ENCODE data around the gene MCHR2.

MCHR2 gene

DNA sequence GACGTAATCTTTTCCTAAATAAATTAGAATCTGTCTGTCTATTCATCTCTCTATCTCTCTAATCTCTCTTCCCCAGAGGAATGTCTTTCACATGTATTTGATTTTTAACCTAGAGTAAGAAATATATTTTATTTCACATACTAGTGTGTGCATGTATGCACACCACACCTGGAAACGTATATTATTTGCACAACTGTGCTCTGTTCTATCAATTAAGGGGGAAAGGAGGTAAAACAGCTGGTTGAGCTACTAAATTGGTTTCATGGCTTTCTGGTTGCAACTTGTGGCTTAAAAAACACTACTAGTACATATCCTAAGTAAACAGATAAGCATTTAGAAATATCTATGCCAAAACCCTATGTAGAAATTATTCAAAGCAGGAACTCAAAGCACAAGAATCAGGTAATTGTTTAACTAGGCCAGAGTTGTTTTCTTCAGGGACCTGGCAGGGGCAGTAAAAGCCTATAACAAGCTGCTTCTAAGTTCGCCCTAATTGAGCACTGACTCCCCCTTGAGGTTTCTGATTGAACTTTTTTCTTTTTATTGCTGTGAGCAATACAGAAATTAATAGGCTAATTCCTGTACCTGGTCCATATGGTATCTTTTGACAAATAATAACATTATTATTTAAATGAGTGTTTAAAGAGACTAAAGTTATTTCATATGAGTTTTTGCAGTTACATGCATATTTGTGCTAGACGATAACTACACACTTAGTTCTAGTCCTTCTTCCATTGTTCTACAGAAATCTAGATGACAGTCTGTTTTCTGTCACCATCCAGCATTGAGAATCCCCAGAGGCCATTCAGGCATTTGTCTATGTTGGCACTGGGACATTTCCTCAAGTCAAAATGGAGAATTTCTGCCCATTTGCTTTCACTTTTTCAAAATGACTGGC, 88.6 kb downstream of the MCHR2 start:
- DNase-seq (ENCODE audit: low read depth) = no peak

DNA sequence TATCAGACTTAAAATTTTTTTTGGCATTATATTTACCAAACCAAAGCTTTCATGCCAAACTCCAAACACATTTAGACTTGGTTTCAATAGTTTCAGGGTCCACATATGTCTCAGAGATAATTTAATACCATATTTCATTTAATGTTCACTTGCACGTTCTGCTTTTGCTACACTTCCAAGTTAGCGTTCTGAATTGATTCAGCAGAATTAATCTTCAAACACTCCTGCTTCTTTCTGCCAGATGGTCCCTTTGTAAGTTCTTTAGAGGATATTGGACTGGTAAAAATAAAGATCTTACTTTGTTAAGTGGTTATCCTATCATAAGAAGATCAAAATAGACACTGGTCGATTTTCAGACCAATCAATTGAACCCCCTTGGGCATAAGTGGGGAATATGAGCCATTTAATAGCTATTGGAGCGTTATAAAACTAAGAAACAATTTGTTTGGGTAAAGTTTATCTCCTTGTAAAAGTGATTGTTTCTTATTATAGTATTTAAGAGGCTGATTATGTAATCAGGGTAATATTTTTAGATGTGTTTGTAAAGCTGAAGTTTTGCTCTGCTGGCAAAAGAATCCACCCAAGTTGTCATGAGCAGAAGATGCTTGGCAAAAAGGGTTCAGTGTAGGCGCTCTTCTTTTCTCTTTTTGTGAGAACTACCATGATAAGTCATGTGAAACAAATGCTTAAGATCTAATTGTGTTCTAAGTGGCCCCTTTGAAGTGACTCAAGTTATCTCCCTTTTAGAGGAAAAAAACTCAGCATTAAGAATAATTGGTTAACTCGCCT, 92.2 kb downstream of the MCHR2 start:
- DNase-seq (ENCODE audit: low read depth) = no peak

DNA sequence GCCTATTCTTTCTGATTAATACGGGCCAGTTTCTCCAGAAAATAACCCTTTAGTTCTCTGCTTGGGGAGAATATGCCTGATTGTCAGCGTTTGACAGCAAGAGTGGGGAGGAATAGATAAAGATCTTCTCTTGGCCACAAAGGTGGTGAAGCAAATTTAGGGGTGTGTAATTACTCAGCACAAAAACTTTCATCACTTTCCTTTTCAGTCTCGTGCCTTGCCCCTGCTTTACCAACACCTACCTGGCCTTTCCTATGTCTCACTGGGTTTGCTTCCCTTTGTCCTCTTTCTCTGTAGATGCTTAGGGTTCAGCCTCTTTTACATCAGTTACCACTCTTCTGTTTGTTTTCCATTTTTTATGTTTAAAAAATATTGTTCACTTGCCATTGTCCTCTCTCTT, 99.2 kb downstream of the MCHR2 start:
- DNase-seq (ENCODE audit: low read depth) = no peak

DNA sequence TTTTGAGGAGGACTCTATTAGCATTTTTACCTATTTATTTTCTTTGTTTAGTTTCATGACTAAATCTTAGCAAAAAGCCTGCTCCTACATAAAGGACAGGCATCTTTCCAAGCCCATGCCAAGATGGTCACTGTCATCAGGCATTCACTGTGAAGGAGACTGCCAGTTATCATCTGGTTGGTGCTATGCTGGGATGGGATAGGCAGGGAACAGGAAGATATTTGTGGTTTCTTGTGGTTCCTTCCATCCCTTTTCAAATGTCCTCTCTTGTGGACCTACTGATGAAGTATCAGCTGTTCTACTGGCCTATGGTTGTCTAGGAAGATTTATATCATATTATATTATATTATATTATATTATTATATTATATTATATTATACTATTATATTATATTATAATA, 107.0 kb downstream of the MCHR2 start:
- no peak for DNase-seq (ENCODE audit: low read depth)

DNA sequence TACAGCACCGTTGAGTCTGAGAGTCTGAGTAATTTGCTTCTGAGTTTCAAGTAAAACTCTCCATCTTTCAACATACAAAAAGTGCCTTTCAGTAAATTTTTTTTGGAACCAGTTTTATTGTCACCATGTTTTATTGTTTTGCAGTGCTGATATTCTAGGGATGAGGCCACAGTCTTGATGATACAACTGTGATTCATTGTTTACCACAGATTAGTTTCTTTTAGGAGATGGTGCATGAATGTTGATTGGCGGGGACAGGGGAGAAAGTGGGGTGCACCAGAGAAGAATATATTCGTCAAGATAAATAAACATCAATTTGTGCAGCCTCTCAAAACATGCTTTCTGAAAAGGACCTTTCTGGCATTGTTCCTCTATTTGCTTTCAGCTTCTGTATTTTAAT, 109.0 kb downstream of the MCHR2 start:
- no peak for DNase-seq (ENCODE audit: low read depth)

DNA sequence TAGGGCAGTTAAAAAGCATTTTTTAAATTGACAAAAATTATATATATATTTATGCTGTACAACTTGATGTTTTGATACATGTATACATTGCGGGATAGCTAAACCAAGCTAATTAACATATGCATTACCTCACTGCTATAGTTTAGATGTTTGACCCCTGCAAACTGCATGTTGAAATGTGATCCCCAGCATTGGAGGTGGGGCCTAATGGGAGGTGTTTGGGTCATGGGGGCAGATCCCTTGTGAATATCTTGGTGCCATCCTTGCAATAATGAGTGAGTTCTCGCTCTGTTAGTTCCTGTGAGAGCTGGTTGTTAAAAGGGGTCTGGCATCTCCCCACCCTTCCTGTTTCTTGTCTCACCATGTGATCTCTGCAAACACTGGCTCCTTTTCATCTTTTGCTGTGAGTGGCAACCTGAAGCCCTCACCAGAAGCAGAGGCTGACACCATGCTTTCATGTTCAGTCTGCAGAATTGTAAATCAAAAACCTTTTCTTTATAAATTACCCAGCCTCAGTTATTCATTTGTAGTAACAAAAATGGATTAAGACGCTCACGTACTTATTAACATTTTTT, 111.8 kb downstream of the MCHR2 start:
- DNase-seq (ENCODE audit: low read depth) = no peak

DNA sequence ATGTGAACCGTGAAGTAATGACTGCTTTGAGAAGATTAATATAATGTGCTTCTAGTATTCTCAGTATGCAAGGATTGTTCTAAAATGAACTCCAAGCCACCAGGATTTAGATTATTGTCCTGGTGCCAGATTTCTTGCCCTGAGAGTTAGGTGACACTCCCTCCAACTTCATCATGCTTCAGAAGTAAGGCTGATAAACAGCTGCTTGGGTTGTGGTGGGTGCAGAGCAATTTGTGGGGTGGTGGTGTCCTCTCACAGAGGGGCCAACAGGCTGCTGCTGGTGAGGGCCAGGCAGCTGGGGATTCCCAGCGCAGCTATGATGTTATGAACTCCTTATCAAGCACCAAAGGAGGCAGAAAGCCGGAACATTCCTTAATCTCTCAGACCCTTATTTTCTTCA, 114.6 kb downstream of the MCHR2 start:
- no peak for DNase-seq (ENCODE audit: low read depth)

DNA sequence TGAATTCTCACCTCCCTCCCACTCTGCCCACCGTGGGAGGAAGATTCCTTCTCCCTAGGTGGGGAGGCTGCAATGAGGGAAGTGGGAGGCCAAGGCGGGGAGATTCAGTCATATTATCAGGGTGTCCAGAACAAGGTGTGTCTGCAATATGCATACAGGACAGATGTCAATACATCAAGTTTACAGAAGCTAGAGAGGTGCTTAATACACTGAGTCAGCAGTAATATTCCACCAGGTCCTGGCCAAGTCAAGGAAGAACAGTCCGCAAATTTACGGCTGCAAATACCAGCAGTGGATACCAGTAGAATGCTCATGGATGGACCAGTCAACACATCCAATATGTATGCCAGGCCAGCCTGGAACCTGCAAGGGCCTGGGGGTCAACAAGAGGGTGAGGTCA, 119.0 kb downstream of the MCHR2 start:
- DNase-seq (ENCODE audit: low read depth) = no peak

DNA sequence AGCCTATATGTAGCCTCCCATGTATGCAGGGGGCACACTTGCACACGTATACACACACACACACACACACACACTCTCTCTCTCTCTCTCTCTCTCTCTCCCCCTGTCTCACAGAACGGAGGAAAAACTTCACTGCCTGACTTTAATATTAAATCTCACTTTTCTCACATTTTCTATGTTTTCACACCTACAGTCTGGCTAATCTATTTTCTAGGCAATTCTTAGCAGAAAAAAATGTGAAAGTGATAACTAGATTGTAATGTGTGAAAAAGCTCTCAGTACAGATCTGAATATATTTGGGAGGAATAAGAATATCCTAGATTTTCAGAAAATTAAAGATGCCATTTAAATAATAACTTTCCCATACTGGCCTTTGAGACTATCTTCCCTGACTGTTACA, 120.9 kb downstream of the MCHR2 start:
- DNase-seq (ENCODE audit: low read depth) = no peak

DNA sequence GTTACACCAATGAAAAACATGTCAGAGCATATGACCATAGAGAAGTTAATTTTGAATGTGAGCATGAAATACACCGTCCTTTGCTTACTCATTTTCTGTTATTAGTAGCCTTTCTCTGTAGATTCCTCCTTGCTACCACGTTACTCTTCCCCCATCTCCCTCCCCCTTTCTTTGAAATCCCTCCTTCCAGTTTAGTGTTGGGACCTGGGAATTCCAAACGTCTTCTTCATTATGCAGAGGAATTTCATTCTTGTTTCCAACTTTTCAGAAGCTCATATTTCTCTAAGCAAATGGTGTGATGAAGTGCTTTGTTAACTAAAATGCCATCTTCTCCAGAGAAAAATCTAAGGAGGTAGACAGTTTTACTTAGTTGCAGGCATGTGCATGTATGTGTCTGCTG, 122.4 kb downstream of the MCHR2 start:
- DNase-seq (ENCODE audit: low read depth) = no peak
